Skin of body (tissue), 2 donors: Measurements from ENCODE around the gene NELL2. TPM values are rescaled to one million over a fixed set of nuclear protein-coding genes. Genes with fewer than 3 reads are reported as not detected.

Experiments
- DNase-seq: peaks from one replicate; lab custom pipeline; 2025; lab: John Stamatoyannopoulos, UW
- total RNA-seq: library from RNA; depleted of rRNA; stranded (reverse); fragments of >200 nt; gene quantifications from one replicate; pipeline ENCODE4 v1.2.3, GENCODE V29; 2014

Gene NELL2
- total RNA-seq, 1 donor from 2014 or later = 12.7 TPM

- DNase-seq = peak; percentile 63
Measured at GRCh38 chr12:44627387-44628166, 248.5 kb downstream of the NELL2 start.

DNA sequence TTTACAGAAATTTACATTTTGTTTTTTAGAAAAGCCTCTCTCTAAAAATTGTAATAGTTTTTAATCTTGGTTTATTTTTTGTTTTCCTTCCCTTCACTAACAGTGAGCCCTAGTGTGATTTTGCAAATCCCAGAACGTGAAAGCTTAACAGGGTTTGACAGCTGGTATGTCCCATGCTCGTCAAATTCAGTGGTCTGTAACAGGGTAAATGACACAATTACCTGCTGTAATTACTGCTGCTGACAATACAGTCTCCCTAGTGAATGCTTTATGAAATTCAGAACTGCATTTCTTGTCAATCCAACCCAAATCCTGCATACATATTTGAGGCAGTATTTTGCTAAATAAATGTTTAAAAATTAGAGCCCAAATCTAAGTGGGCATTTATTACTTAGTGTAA lies 249.2 kb downstream of the NELL2 start:
- no peak for DNase-seq

GRCh38 chr12:44618946-44619345 lies 257.2 kb downstream of the NELL2 start:
- DNase-seq = no peak

GRCh38 chr12:44616402-44616801 lies 259.7 kb downstream of the NELL2 start:
- no peak for DNase-seq

DNA sequence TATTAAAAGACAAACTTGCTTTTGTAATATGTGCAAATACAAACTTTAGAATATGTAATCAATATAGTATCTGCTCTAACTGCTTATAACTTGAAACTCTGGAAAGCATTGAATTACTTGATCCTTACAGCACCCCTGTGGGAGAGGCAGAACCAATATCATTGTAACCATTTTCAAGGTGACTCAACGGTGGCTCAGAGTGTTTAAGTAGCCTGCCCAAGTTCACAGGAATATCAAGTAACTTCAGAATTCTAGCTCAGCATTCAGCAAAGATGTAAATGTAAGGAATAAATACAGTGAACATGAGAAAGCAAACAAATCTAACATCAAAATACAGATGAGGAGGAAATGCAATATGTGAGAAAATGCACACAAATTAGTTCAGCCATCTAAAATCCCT lies 264.6 kb downstream of the NELL2 start:
- no peak for DNase-seq

- no peak for DNase-seq
Measured at GRCh38 chr12:44603701-44604100, 272.4 kb downstream of the NELL2 start.

DNA sequence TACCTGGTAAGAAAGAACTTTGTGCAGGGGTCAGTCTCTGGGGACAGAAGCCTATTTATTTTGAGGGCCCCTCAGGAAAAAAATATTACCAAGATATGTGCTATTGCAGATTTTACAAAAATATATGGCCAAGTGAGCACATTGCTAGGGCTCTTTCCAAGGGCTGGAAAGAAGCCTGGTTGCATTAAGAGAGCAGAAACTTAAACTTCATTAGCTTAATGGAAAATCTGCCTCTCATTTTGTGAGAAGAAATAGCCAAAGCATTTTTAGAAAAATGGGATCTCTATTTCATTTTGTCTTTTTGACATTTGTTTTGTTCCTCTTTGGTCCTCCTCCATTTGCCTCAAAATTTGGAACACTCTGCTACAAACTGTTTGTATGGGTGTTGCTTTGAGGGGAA lies 283.5 kb downstream of the NELL2 start:
- DNase-seq = no peak

DNA sequence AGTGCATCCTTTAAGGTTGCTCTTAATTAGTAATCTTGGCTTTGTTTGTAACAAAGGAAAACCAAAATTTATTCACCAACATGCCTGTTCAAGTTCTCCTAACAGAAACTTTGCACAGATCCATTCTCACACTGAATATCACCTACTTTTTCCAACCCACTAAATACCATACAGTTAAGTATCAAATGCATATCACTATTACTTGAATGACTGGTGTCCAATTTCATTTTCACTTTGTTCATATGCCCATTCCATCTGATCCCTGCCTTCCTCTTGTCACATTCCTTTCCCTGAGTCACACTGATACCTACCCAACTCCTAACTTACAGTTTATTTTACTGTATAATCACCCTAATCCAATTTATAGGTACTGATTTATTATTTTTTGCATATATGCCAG lies 286.4 kb downstream of the NELL2 start:
- DNase-seq = no peak

DNA sequence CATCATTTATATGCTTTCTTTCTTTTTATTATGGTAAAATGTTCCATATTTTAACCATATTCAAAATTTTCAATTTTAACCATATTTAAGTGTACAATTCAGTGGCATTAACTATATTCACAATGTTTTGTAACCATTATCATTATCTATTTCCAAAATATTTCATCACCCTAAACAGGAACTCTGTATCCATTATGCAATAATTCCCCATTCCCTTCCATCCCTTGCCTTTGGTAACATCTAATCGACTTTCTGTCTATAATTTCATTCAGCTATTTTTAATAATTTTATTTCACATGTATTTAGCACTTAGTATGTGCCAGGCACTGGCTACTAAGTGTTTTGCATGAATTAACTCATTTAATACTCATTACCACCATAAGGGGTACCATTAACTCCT lies 287.5 kb downstream of the NELL2 start:
- no peak for DNase-seq

GRCh38 chr12:44584625-44585024 lies 291.5 kb downstream of the NELL2 start:
- no peak for DNase-seq

DNA sequence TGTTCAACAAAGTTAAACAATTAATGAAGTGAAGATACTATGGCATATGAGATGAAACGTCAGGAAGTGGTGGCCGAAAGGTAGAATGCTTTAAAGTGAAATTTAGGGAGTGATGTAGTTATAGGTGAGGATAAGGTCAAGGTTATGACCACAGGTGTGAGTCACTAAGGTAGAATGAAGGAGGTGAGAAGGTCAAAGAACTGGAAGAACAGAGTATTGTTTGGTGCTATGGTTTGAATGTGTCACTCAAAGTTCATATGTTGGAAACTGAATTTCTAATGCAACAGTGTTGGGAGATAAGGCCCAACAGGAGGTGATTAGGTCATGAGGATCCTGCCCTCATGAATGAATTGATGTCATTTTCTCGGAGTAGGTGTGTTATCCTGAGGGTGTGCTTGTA lies 293.6 kb downstream of the NELL2 start:
- no peak for DNase-seq

- DNase-seq = no peak
Measured at GRCh38 chr12:44581642-44582242, 294.4 kb downstream of the NELL2 start.

DNA sequence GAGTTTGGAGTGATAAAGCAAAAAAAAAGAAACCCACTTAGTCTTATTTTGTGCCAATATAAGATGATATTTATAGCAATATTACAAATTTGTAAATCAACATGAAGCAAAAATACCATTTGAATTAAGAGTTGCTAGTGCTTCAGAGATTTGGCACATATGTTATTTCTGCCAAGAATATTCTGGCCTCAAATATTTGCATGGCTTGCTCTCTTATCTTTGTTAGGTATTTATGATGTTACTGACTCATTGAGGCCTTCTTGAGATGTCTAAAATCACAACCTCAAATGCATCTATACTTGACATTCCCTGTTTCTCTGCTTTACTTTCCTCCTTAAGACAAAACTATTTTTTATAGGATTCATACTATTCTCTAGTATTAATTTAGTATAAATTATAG lies 301.5 kb downstream of the NELL2 start:
- no peak for DNase-seq

DNA sequence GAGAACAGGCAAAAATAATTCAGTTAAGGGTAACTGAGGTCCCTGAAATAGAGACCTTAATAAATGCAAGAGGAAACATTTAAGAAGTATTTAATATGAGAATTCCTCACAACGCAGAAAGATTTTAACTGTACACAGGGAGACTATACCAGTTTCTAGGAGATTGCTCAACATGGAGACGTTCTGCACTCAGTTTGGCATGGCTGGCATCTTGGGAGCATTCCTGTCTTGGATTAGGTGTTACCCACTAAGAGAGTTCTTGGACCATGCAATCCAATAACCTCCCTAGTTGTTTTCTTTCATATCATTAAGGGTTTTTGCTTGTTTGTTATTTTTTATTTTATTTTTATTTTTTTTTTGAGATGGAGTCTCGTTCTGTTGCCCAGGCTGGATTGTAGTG lies 302.4 kb downstream of the NELL2 start:
- DNase-seq = no peak

GRCh38 chr12:44571006-44571550 lies 305.0 kb downstream of the NELL2 start:
- no peak for DNase-seq

DNA sequence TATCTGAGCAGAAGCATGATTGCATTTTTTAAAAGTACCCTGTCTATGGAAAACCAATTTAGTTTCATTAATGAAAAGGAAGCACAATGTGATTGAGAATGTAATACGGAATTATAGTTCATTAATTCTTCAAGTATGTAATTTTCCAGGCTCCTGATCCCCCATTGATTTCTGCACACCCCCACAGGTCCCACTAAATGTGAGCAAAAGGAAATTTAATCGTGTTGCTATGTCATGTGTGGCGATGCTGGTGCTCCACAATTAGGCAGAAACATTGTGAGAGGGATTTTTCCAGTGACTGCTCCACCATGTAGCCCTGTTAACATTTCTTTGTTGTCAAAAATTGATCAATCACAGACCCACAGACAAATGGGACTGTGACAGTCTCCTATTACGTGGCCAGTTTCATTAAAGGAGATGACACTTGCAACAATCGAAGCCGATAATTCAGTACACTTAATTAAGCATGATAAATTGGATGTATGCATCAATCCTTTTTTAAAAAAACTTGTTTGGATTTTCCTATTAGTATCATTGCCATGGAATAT lies 306.0 kb downstream of the NELL2 start:
- no peak for DNase-seq

- DNase-seq = no peak
Measured at GRCh38 chr12:44565163-44565562, 311.0 kb downstream of the NELL2 start.

DNA sequence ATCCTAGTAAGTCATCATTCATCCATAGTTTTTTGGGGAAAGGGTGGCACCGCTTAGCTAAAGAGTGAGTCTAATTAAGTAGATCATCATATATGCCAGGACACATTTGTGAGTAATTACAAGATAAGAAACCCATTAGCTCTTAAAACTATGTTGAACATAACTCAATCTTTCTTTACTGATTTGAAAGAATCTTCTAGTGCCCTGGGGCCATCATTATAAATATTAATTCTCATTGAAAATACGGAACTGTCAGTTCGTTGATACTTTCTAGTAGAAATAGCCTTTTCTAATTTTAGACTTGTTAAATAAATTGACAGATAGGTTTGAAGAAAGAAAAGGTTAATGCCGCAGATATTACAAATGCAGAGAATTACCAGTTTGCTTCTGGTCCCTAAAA lies 312.6 kb downstream of the NELL2 start:
- no peak for DNase-seq

- no peak for DNase-seq
Measured at GRCh38 chr12:44558340-44559100, 317.6 kb downstream of the NELL2 start.

- DNase-seq = no peak
Measured at GRCh38 chr12:44555454-44555853, 320.7 kb downstream of the NELL2 start.

DNA sequence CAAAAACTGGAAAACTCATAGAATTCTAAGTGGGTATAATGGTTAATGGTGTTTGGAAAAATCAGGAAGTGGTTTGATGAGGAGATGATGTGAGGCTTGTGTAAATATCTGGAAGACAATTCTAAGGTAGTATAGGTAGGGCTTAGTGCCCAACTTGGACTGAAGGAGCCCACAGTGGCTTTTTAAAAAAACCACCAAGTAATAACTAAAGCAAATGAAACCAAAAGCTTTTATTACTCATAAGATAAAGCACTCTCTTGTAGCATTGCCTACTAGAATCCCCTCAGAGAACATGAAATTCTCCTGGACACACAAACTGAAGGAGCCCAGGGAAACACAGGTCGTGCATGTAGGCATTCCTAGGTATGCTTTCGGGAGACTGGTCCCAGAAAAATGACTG lies 324.5 kb downstream of the NELL2 start:
- no peak for DNase-seq

GRCh38 chr12:44550377-44550776 lies 325.7 kb downstream of the NELL2 start:
- no peak for DNase-seq
